ENCODE data around the gene SPRR2B.
"Not testable (repeated sequence)": the region's sequence is repeated elsewhere in the genome, so short reads cannot be mapped to it uniquely, and the experiment has no call there.

The SPRR2B gene

DNA sequence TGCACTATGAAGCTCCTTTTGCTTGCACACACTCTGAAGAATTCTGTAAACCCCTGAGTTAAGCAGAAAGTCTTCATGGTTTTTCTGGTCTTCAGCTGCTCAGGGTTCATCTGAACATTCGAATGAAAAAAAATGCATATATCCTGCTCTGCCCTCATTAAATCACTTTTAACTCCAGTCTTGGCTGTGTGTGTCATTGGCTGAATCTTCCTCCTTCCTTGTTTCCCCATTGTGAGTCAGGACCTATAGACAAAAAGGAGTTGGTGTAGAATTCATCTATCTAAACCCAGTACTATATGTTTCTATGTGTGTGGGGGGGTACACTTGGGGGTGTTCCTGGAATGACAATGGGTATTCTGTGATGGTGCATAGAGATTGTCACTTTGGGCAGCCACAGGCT lies 47.0 kb downstream of the SPRR2B start:
- DNase-seq (ENCODE audit: low spot score) = no peak
- in situ Hi-C loops (cut with MboI; ENCODE audit: low pct_unique_long_range_greater_than_20kb, low sequenced_read_pairs, unreplicated experiment) = no loop called here
- TF ChIP-seq, protein P1, sequence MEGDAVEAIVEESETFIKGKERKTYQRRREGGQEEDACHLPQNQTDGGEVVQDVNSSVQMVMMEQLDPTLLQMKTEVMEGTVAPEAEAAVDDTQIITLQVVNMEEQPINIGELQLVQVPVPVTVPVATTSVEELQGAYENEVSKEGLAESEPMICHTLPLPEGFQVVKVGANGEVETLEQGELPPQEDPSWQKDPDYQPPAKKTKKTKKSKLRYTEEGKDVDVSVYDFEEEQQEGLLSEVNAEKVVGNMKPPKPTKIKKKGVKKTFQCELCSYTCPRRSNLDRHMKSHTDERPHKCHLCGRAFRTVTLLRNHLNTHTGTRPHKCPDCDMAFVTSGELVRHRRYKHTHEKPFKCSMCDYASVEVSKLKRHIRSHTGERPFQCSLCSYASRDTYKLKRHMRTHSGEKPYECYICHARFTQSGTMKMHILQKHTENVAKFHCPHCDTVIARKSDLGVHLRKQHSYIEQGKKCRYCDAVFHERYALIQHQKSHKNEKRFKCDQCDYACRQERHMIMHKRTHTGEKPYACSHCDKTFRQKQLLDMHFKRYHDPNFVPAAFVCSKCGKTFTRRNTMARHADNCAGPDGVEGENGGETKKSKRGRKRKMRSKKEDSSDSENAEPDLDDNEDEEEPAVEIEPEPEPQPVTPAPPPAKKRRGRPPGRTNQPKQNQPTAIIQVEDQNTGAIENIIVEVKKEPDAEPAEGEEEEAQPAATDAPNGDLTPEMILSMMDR (IDR thresholded peaks at IDR 0.05; ENCODE audit: extremely low read depth, insufficient read depth, missing control alignments) = no peak

DNA sequence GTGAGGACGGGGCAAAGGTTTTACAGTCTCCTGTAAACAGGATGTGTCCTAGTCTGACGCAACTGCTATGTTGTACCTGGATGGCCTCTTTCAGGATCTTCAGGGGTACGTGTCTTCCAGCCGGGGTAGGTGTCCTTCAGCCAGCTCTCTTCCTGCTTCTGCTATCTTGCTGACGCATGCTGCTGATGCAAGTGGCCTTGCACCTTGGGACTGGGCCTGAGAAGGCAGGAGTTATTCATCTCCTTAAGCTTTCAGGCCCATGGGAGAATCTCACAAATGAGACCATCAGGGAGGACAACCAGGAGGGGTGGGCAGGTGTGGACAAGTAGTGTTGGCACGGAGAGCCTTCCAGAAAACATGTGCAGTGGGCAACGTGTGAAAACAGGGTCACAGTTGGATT lies 48.3 kb downstream of the SPRR2B start:
- in situ Hi-C loops (cut with MboI; ENCODE audit: low pct_unique_long_range_greater_than_20kb, low sequenced_read_pairs, unreplicated experiment) = no loop called here
- no peak for DNase-seq (ENCODE audit: low spot score)
- TF ChIP-seq, protein P1 (IDR thresholded peaks at IDR 0.05; ENCODE audit: extremely low read depth, insufficient read depth, missing control alignments) = no peak

GRCh38 chr1:153022340-153022739 lies 49.1 kb downstream of the SPRR2B start:
- in situ Hi-C loops (cut with MboI; ENCODE audit: low pct_unique_long_range_greater_than_20kb, low sequenced_read_pairs, unreplicated experiment); DNase-seq (ENCODE audit: low spot score): not testable (repeated sequence)

GRCh38 chr1:153021829-153022228 lies 49.6 kb downstream of the SPRR2B start:
- in situ Hi-C loops (cut with MboI; ENCODE audit: low pct_unique_long_range_greater_than_20kb, low sequenced_read_pairs, unreplicated experiment); DNase-seq (ENCODE audit: low spot score): not testable (repeated sequence)
